ENCODE measurements around the gene HNF4A. TPM values are rescaled to one million over a fixed set of nuclear protein-coding genes. Genes with fewer than 3 reads are reported as not detected.

The HNF4A gene
- total and polyA plus RNA-seq, 2 of the 13 experiments (the other 11 are each of a cell fraction or from before 2014, with no cell fraction given): 80.9 to 169 TPM

DNA sequence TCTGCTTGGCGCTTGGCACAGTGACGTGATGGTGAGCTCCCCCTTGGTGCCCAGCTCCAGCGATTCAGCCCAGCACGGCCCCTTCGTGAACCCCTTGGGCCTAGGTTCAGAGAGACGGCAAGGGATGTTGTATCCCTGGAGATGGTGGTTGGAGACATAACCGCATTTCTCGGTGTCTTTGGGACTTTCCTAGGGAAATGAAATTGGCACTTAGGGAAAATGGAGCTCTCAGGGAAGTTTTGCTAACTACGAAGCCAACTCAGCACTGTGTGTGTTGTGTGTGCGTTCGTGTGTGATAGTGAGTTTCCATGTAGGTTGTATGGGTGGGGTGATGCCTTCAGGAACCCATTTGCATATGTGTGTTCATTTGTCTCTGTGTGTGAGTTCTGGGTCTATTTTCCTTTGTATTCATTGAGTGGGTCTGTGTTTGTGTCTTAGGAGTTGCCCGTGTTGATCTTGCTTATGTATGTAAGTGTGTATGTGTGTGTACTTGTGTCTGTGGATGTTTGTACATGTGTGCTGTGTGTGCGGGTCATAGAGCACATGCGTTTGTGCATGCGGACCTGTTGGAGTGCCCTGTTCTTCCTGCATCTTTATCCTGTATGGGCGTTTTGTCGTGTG, 46.4 kb downstream of the HNF4A start (continued):
- TF ChIP-seq, protein P1, sequence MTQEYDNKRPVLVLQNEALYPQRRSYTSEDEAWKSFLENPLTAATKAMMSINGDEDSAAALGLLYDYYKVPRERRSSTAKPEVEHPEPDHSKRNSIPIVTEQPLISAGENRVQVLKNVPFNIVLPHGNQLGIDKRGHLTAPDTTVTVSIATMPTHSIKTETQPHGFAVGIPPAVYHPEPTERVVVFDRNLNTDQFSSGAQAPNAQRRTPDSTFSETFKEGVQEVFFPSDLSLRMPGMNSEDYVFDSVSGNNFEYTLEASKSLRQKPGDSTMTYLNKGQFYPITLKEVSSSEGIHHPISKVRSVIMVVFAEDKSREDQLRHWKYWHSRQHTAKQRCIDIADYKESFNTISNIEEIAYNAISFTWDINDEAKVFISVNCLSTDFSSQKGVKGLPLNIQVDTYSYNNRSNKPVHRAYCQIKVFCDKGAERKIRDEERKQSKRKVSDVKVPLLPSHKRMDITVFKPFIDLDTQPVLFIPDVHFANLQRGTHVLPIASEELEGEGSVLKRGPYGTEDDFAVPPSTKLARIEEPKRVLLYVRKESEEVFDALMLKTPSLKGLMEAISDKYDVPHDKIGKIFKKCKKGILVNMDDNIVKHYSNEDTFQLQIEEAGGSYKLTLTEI (CRISPR knock-in tag; conservative IDR thresholded peaks at IDR 0.05): no peak
- TF ChIP-seq, protein P2, sequence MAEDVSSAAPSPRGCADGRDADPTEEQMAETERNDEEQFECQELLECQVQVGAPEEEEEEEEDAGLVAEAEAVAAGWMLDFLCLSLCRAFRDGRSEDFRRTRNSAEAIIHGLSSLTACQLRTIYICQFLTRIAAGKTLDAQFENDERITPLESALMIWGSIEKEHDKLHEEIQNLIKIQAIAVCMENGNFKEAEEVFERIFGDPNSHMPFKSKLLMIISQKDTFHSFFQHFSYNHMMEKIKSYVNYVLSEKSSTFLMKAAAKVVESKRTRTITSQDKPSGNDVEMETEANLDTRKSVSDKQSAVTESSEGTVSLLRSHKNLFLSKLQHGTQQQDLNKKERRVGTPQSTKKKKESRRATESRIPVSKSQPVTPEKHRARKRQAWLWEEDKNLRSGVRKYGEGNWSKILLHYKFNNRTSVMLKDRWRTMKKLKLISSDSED (CRISPR knock-in tag; IDR thresholded peaks at IDR 0.05): no peak
- TF ChIP-seq BCL3 (CRISPR knock-in tag; IDR thresholded peaks at IDR 0.05): no peak
- TF ChIP-seq ZFP36 (IDR thresholded peaks at IDR 0.05; ENCODE audit: borderline replicate concordance, low read depth, low read length, partially characterized antibody): no peak
- peak; percentile 62; the same call in 1 of the 2 replicates for TF ChIP-seq PLSCR1 (CRISPR knock-in tag; IDR thresholded peaks at IDR 0.05; ENCODE audit: borderline replicate concordance)
- TF ChIP-seq MXI1 (IDR thresholded peaks at IDR 0.05; ENCODE audit: borderline replicate concordance, low read depth, low read length): no peak; the same call in 2 of the 3 replicates
- no peak for TF ChIP-seq YEATS4 (CRISPR knock-in tag; IDR thresholded peaks at IDR 0.05; ENCODE audit: borderline replicate concordance)
- no peak for TF ChIP-seq KLF11 (CRISPR knock-in tag; IDR thresholded peaks at IDR 0.05)
- no peak for TF ChIP-seq NR0B2 (CRISPR knock-in tag; IDR thresholded peaks at IDR 0.05)
- no peak for TF ChIP-seq SP140L (CRISPR knock-in tag; IDR thresholded peaks at IDR 0.05; ENCODE audit: borderline replicate concordance)
- no peak; the same call in 1 of the 2 replicates for TF ChIP-seq IRX3 (CRISPR knock-in tag; IDR thresholded peaks at IDR 0.05; ENCODE audit: borderline replicate concordance, low read depth)
- TF ChIP-seq ZNF652 (CRISPR knock-in tag; IDR thresholded peaks at IDR 0.05; ENCODE audit: borderline replicate concordance, low read depth): no peak; the same call in 1 of the 2 replicates
- no peak for TF ChIP-seq ZNF691 (CRISPR knock-in tag; IDR thresholded peaks at IDR 0.05; ENCODE audit: borderline replicate concordance, low read depth)
- no peak; the same call in 1 of the 2 replicates for TF ChIP-seq ZNF12 (CRISPR knock-in tag; IDR thresholded peaks at IDR 0.05)
- TF ChIP-seq KDM2A (CRISPR knock-in tag; IDR thresholded peaks at IDR 0.05; ENCODE audit: borderline replicate concordance, low read depth): no peak; the same call in none of the 2 replicates
- TF ChIP-seq JUN (CRISPR knock-in tag; IDR thresholded peaks at IDR 0.05): no peak
- no peak for TF ChIP-seq TMF1 (CRISPR knock-in tag; IDR thresholded peaks at IDR 0.05; ENCODE audit: low read depth)
- TF ChIP-seq ZNF234 (CRISPR knock-in tag; conservative IDR thresholded peaks at IDR 0.05): no peak
- TF ChIP-seq NFE2L1 (CRISPR knock-in tag; IDR thresholded peaks at IDR 0.05; ENCODE audit: borderline replicate concordance): no peak
- no peak for TF ChIP-seq RCOR2 (CRISPR knock-in tag; IDR thresholded peaks at IDR 0.05)
- no peak for TF ChIP-seq ZNF430 (CRISPR knock-in tag; IDR thresholded peaks at IDR 0.05)
- TF ChIP-seq TEAD3 (CRISPR knock-in tag; optimal IDR thresholded peaks at IDR 0.05; ENCODE audit: borderline replicate concordance): no peak
- 0 out of 2 replicates have a peak, but pooled peaks have one; percentile 17 for TF ChIP-seq HNF4A (CRISPR knock-in tag; IDR thresholded peaks at IDR 0.05)
